ENCODE results near the gene HNRNPLL.

DNA sequence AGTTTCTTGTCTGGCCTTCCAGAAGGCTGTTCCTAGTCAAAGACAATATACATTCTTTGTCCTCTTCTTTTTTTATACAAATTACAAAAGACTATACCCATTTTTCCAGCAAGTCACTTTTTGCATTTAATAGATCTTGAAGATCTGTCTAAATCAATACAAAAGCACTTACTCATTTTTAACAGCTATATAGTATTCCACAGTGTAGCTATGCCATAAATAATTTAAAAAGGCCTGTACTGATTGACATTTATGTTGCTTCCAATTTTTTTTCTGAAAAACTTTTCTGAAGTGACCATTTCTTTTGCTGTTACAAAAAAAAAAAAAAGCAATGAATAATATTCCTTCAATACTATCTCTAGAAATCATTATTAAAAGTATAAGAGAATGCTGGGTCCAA, 30.3 kb upstream of the HNRNPLL start:
- TF ChIP-seq, protein P1, sequence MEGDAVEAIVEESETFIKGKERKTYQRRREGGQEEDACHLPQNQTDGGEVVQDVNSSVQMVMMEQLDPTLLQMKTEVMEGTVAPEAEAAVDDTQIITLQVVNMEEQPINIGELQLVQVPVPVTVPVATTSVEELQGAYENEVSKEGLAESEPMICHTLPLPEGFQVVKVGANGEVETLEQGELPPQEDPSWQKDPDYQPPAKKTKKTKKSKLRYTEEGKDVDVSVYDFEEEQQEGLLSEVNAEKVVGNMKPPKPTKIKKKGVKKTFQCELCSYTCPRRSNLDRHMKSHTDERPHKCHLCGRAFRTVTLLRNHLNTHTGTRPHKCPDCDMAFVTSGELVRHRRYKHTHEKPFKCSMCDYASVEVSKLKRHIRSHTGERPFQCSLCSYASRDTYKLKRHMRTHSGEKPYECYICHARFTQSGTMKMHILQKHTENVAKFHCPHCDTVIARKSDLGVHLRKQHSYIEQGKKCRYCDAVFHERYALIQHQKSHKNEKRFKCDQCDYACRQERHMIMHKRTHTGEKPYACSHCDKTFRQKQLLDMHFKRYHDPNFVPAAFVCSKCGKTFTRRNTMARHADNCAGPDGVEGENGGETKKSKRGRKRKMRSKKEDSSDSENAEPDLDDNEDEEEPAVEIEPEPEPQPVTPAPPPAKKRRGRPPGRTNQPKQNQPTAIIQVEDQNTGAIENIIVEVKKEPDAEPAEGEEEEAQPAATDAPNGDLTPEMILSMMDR (tag by site-specific recombination; IDR thresholded peaks at IDR 0.05), result no peak
- TF ChIP-seq, protein P2, sequence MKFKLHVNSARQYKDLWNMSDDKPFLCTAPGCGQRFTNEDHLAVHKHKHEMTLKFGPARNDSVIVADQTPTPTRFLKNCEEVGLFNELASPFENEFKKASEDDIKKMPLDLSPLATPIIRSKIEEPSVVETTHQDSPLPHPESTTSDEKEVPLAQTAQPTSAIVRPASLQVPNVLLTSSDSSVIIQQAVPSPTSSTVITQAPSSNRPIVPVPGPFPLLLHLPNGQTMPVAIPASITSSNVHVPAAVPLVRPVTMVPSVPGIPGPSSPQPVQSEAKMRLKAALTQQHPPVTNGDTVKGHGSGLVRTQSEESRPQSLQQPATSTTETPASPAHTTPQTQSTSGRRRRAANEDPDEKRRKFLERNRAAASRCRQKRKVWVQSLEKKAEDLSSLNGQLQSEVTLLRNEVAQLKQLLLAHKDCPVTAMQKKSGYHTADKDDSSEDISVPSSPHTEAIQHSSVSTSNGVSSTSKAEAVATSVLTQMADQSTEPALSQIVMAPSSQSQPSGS (tag by site-specific recombination; IDR thresholded peaks at IDR 0.05; ENCODE audit: low read depth), result no peak
- no peak for TF ChIP-seq ZNF549 (tag by site-specific recombination; IDR thresholded peaks at IDR 0.05)
- TF ChIP-seq, protein P3, sequence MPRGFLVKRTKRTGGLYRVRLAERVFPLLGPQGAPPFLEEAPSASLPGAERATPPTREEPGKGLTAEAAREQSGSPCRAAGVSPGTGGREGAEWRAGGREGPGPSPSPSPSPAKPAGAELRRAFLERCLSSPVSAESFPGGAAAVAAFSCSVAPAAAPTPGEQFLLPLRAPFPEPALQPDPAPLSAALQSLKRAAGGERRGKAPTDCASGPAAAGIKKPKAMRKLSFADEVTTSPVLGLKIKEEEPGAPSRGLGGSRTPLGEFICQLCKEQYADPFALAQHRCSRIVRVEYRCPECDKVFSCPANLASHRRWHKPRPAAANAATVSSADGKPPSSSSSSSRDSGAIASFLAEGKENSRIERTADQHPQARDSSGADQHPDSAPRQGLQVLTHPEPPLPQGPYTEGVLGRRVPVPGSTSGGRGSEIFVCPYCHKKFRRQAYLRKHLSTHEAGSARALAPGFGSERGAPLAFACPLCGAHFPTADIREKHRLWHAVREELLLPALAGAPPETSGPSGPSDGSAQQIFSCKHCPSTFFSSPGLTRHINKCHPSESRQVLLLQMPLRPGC (tag by site-specific recombination; IDR thresholded peaks at IDR 0.05), result no peak
- TF ChIP-seq KLF9 (tag by site-specific recombination; IDR thresholded peaks at IDR 0.05; ENCODE audit: low read depth), result no peak
- TF ChIP-seq, protein P4, sequence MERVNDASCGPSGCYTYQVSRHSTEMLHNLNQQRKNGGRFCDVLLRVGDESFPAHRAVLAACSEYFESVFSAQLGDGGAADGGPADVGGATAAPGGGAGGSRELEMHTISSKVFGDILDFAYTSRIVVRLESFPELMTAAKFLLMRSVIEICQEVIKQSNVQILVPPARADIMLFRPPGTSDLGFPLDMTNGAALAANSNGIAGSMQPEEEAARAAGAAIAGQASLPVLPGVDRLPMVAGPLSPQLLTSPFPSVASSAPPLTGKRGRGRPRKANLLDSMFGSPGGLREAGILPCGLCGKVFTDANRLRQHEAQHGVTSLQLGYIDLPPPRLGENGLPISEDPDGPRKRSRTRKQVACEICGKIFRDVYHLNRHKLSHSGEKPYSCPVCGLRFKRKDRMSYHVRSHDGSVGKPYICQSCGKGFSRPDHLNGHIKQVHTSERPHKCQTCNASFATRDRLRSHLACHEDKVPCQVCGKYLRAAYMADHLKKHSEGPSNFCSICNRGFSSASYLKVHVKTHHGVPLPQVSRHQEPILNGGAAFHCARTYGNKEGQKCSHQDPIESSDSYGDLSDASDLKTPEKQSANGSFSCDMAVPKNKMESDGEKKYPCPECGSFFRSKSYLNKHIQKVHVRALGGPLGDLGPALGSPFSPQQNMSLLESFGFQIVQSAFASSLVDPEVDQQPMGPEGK (tag by site-specific recombination; IDR thresholded peaks at IDR 0.05), result no peak
- TF ChIP-seq, protein P5, sequence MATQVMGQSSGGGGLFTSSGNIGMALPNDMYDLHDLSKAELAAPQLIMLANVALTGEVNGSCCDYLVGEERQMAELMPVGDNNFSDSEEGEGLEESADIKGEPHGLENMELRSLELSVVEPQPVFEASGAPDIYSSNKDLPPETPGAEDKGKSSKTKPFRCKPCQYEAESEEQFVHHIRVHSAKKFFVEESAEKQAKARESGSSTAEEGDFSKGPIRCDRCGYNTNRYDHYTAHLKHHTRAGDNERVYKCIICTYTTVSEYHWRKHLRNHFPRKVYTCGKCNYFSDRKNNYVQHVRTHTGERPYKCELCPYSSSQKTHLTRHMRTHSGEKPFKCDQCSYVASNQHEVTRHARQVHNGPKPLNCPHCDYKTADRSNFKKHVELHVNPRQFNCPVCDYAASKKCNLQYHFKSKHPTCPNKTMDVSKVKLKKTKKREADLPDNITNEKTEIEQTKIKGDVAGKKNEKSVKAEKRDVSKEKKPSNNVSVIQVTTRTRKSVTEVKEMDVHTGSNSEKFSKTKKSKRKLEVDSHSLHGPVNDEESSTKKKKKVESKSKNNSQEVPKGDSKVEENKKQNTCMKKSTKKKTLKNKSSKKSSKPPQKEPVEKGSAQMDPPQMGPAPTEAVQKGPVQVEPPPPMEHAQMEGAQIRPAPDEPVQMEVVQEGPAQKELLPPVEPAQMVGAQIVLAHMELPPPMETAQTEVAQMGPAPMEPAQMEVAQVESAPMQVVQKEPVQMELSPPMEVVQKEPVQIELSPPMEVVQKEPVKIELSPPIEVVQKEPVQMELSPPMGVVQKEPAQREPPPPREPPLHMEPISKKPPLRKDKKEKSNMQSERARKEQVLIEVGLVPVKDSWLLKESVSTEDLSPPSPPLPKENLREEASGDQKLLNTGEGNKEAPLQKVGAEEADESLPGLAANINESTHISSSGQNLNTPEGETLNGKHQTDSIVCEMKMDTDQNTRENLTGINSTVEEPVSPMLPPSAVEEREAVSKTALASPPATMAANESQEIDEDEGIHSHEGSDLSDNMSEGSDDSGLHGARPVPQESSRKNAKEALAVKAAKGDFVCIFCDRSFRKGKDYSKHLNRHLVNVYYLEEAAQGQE (tag by site-specific recombination; IDR thresholded peaks at IDR 0.05), result no peak
- no peak for TF ChIP-seq ZNF629 (tag by site-specific recombination; IDR thresholded peaks at IDR 0.05)
- TF ChIP-seq, protein P6, sequence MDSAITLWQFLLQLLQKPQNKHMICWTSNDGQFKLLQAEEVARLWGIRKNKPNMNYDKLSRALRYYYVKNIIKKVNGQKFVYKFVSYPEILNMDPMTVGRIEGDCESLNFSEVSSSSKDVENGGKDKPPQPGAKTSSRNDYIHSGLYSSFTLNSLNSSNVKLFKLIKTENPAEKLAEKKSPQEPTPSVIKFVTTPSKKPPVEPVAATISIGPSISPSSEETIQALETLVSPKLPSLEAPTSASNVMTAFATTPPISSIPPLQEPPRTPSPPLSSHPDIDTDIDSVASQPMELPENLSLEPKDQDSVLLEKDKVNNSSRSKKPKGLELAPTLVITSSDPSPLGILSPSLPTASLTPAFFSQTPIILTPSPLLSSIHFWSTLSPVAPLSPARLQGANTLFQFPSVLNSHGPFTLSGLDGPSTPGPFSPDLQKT (IDR thresholded peaks at IDR 0.05; ENCODE audit: borderline replicate concordance, low read depth, low read length), result no peak
- no peak for TF ChIP-seq ZNF341 (tag by site-specific recombination; IDR thresholded peaks at IDR 0.05; ENCODE audit: low read depth)

Data from HEK293 (cell line).